Endothelial cell of umbilical vein (primary cell): ENCODE results near the gene CTNNA2.

Experiments
- CTCF ChIP-seq, 2 donors: IDR thresholded peaks; 1 replicate in 1 of 2; 2 replicates in 1 of 2; pipeline ENCODE4 v1.5.1; 2011; ENCODE audit warnings: low read length in 2 of 2, mild to moderate bottlenecking in 2 of 2, moderate library complexity in 2 of 2, control low read depth in 1 of 2, inconsistent platforms in 1 of 2, low read depth in 1 of 2; ENCODE audit not compliant: insufficient read depth in 1 of 2; ENCODE audit errors: extremely low read depth in 1 of 2
- POLR2A ChIP-seq: IDR thresholded peaks from 2 replicates; pipeline ENCODE4 v1.6.1; 2012; ENCODE audit warnings: low read depth, mild to moderate bottlenecking, control low read depth, low read length

GRCh38 chr2:79564065-79564464, 51.2 kb downstream of the CTNNA2 start:
- TF ChIP-seq CTCF (IDR thresholded peaks at IDR 0.05; ENCODE audit: extremely low read depth in 1 of 2, insufficient read depth in 1 of 2, low read depth in 1 of 2, low read length in 2 of 2), result no peak
- no peak for TF ChIP-seq POLR2A
